BJ (cell line): ENCODE data around the gene NIT2. TPM values are rescaled to one million over a fixed set of nuclear protein-coding genes. Genes with fewer than 3 reads are reported as not detected.

Source experiments
- CTCF ChIA-PET: fragments of 350-600 bp; formaldehyde crosslinking; extraction: SDS; loops from one replicate; lab custom pipeline; 2021; ENCODE audit warnings: antibody characterized with exemption, inconsistent platforms; lab: Yijun Ruan, JAX
- POLR2A ChIA-PET: fragments of 300-600 bp; sonication (Branson Sonifier 250); formaldehyde crosslinking; extraction: SDS; loops from one replicate; lab custom pipeline; 2021; ENCODE audit warnings: antibody characterized with exemption; lab: Charles Lee
- DNase-seq: peaks from one replicate; pipeline ENCODE4 v3.0.0-alpha.2; 2011; ENCODE audit warnings: low read depth
- H3K27me3 ChIP-seq: 2 replicates; pipeline ENCODE4 v1.6.0; 2011; ENCODE audit warnings: low read length; ENCODE audit not compliant: control insufficient read depth, insufficient read depth
- H3K36me3 ChIP-seq: 2 replicates; pipeline ENCODE4 v1.5.1; 2011; ENCODE audit warnings: low read length; ENCODE audit not compliant: control insufficient read depth, insufficient read depth
- H3K4me3 ChIP-seq: 2 replicates; pipeline ENCODE4 v1.5.1; 2011; ENCODE audit warnings: low read depth, mild to moderate bottlenecking, control low read depth, low read length
- CTCF ChIP-seq: IDR thresholded peaks from 2 replicates; pipeline ENCODE4 v1.5.1; 2011; ENCODE audit warnings: low read depth, mild to moderate bottlenecking, control low read depth, inconsistent platforms, low read length, moderate library complexity; ENCODE audit not compliant: insufficient read depth
- polyA plus RNA-seq: library from polyadenylated mRNA; depleted of rRNA; stranded (reverse); fragments of >200 nt; gene quantifications from 2 replicates; pipeline ENCODE4 v1.2.3, GENCODE V29; 2011

Gene NIT2
- polyA plus RNA-seq, 1 experiment, result 34.5 TPM

GRCh38 chr3:100361897-100362296 lies 27.3 kb downstream of the NIT2 start:
- H3K27me3 ChIP-seq, result no peaks in the 10 kb centered on the region
- ChIA-PET POLR2A (no interaction called here), CTCF (interaction anchor here (1.2 kb wide), 1 partner anchor 12 kb away, joined by 3 read pairs; no protein-coding TSS in a partner anchor)
- DNase-seq, result no peak
- H3K36me3 ChIP-seq, result peaks cover 5% of the 10 kb centered on the region
- no peak for TF ChIP-seq CTCF
- H3K4me3 ChIP-seq, result no peak overlapping the region

GRCh38 chr3:100364421-100364820 lies 29.9 kb downstream of the NIT2 start:
- H3K27me3 ChIP-seq, result no peaks in the 10 kb centered on the region
- H3K4me3 ChIP-seq, result no peak overlapping the region
- POLR2A ChIA-PET, result no interaction called here
- H3K36me3 ChIP-seq, result peaks cover 5% of the 10 kb centered on the region
- DNase-seq, result no peak
- CTCF ChIA-PET, result interaction anchor here (0.6 kb wide), 1 partner anchor 16 kb away, joined by 3 read pairs; no protein-coding TSS in a partner anchor
- no peak for TF ChIP-seq CTCF

- no peak for TF ChIP-seq CTCF
- CTCF ChIA-PET, result interaction anchor here (1.5 kb wide), 1 partner anchor 10 kb away, joined by 3 read pairs; no protein-coding TSS in a partner anchor
- Histone ChIP-seq H3K27me3 (no peaks in the 10 kb centered on the region), H3K36me3 (peaks cover 5% of the 10 kb centered on the region), H3K4me3 (no peak overlapping the region)
- POLR2A ChIA-PET, result no interaction called here
- no peak for DNase-seq
Measured at GRCh38 chr3:100366424-100366823, 31.9 kb downstream of the NIT2 start.

- Histone ChIP-seq H3K36me3 (peaks cover 10% of the 10 kb centered on the region), H3K27me3 (no peaks in the 10 kb centered on the region), H3K4me3 (no peak overlapping the region)
- ChIA-PET POLR2A (no interaction called here), CTCF (interaction anchor here (0.6 kb wide), 1 partner anchor 36 kb away, joined by 4 read pairs; no protein-coding TSS in a partner anchor)
- no peak for TF ChIP-seq CTCF
- DNase-seq, result no peak
Measured at GRCh38 chr3:100368441-100368840, 33.9 kb downstream of the NIT2 start.

- POLR2A ChIA-PET, result no interaction called here
- Histone ChIP-seq H3K4me3 (no peak overlapping the region), H3K36me3 (peaks cover 11% of the 10 kb centered on the region), H3K27me3 (no peaks in the 10 kb centered on the region)
- TF ChIP-seq CTCF, result no peak
- CTCF ChIA-PET, result interaction anchor here (1.0 kb wide), 1 partner anchor 10 kb away, joined by 7 read pairs; no protein-coding TSS in a partner anchor
- DNase-seq, result no peak
Measured at GRCh38 chr3:100370756-100371155, 36.2 kb downstream of the NIT2 start.
